ENCODE data around the gene ABHD16A.
A peak's percentile ranks its signal among the peaks of the same experiment; 100 is the strongest.
"Not testable (repeated sequence)": the region's sequence is repeated elsewhere in the genome, so short reads cannot be mapped to it uniquely, and the experiment has no call there.

The ABHD16A gene

GRCh38 chr6:31711233-31711632 is 8.1 kb upstream of the ABHD16A start:
- peaks cover 5% of the 10 kb centered on the region for H3K4me1 ChIP-seq (ENCODE audit: insufficient read depth, poor library complexity, severe bottlenecking)
- H3K36me3 ChIP-seq (ENCODE audit: low read depth) = no peaks in the 10 kb centered on the region
- no peaks in the 10 kb centered on the region for H3K9me3 ChIP-seq (ENCODE audit: severe bottlenecking)
- no peak for DNase-seq (ENCODE audit: low spot score)
- peak; percentile 44 for ATAC-seq (ENCODE audit: low read depth)
- H3K4me3 ChIP-seq (ENCODE audit: severe bottlenecking) = no peak overlapping the region
- no peak for TF ChIP-seq CTCF (IDR thresholded peaks at IDR 0.05; ENCODE audit: poor library complexity, severe bottlenecking)
- H3K27ac ChIP-seq (ENCODE audit: poor library complexity, severe bottlenecking) = no peak overlapping the region
- H3K27me3 ChIP-seq (ENCODE audit: insufficient read depth, poor library complexity, severe bottlenecking) = no peaks in the 10 kb centered on the region

- Histone ChIP-seq H3K27me3 (ENCODE audit: insufficient read depth, poor library complexity, severe bottlenecking) (no peaks in the 10 kb centered on the region), H3K36me3 (ENCODE audit: low read depth) (no peaks in the 10 kb centered on the region), H3K9me3 (ENCODE audit: severe bottlenecking) (no peaks in the 10 kb centered on the region), H3K27ac (ENCODE audit: poor library complexity, severe bottlenecking) (no peak overlapping the region), H3K4me1 (ENCODE audit: insufficient read depth, poor library complexity, severe bottlenecking) (peaks cover 5% of the 10 kb centered on the region), H3K4me3 (ENCODE audit: severe bottlenecking) (no peak overlapping the region)
- no peak for ATAC-seq (ENCODE audit: low read depth)
- no peak for DNase-seq (ENCODE audit: low spot score)
- TF ChIP-seq CTCF (IDR thresholded peaks at IDR 0.05; ENCODE audit: poor library complexity, severe bottlenecking) = no peak
Measured at GRCh38 chr6:31710523-31711219, 7.5 kb upstream of the ABHD16A start.

GRCh38 chr6:31709157-31709556 is 6.0 kb upstream of the ABHD16A start:
- not testable (repeated sequence) for H3K4me1 ChIP-seq (ENCODE audit: insufficient read depth, poor library complexity, severe bottlenecking); ATAC-seq (ENCODE audit: low read depth); H3K4me3 ChIP-seq (ENCODE audit: severe bottlenecking); H3K9me3 ChIP-seq (ENCODE audit: severe bottlenecking); H3K27me3 ChIP-seq (ENCODE audit: insufficient read depth, poor library complexity, severe bottlenecking); H3K27ac ChIP-seq (ENCODE audit: poor library complexity, severe bottlenecking); DNase-seq (ENCODE audit: low spot score); H3K36me3 ChIP-seq (ENCODE audit: low read depth)

- H3K4me3 ChIP-seq (ENCODE audit: severe bottlenecking) = no peak overlapping the region
- no peaks in the 10 kb centered on the region for H3K36me3 ChIP-seq (ENCODE audit: low read depth)
- H3K27me3 ChIP-seq (ENCODE audit: insufficient read depth, poor library complexity, severe bottlenecking) = no peaks in the 10 kb centered on the region
- H3K27ac ChIP-seq (ENCODE audit: poor library complexity, severe bottlenecking) = no peak overlapping the region
- DNase-seq (ENCODE audit: low spot score) = no peak
- H3K4me1 ChIP-seq (ENCODE audit: insufficient read depth, poor library complexity, severe bottlenecking) = peaks cover 5% of the 10 kb centered on the region
- TF ChIP-seq CTCF (IDR thresholded peaks at IDR 0.05; ENCODE audit: poor library complexity, severe bottlenecking) = no peak
- no peak for ATAC-seq (ENCODE audit: low read depth)
- H3K9me3 ChIP-seq (ENCODE audit: severe bottlenecking) = no peaks in the 10 kb centered on the region
Measured at GRCh38 chr6:31708224-31708623, 5.1 kb upstream of the ABHD16A start.

GRCh38 chr6:31707701-31708100 is 4.6 kb upstream of the ABHD16A start:
- no peak for TF ChIP-seq CTCF (IDR thresholded peaks at IDR 0.05; ENCODE audit: poor library complexity, severe bottlenecking)
- H3K27me3 ChIP-seq (ENCODE audit: insufficient read depth, poor library complexity, severe bottlenecking) = no peaks in the 10 kb centered on the region
- no peaks in the 10 kb centered on the region for H3K36me3 ChIP-seq (ENCODE audit: low read depth)
- ATAC-seq (ENCODE audit: low read depth) = no peak
- peaks cover 5% of the 10 kb centered on the region for H3K4me1 ChIP-seq (ENCODE audit: insufficient read depth, poor library complexity, severe bottlenecking)
- no peak overlapping the region for H3K27ac ChIP-seq (ENCODE audit: poor library complexity, severe bottlenecking)
- H3K9me3 ChIP-seq (ENCODE audit: severe bottlenecking) = no peaks in the 10 kb centered on the region
- DNase-seq (ENCODE audit: low spot score) = no peak
- no peak overlapping the region for H3K4me3 ChIP-seq (ENCODE audit: severe bottlenecking)
